ENCODE results near the gene KIAA0232.
"Not testable (repeated sequence)": the region's sequence is repeated elsewhere in the genome, so short reads cannot be mapped to it uniquely, and the experiment has no call there.

KIAA0232 gene

DNA sequence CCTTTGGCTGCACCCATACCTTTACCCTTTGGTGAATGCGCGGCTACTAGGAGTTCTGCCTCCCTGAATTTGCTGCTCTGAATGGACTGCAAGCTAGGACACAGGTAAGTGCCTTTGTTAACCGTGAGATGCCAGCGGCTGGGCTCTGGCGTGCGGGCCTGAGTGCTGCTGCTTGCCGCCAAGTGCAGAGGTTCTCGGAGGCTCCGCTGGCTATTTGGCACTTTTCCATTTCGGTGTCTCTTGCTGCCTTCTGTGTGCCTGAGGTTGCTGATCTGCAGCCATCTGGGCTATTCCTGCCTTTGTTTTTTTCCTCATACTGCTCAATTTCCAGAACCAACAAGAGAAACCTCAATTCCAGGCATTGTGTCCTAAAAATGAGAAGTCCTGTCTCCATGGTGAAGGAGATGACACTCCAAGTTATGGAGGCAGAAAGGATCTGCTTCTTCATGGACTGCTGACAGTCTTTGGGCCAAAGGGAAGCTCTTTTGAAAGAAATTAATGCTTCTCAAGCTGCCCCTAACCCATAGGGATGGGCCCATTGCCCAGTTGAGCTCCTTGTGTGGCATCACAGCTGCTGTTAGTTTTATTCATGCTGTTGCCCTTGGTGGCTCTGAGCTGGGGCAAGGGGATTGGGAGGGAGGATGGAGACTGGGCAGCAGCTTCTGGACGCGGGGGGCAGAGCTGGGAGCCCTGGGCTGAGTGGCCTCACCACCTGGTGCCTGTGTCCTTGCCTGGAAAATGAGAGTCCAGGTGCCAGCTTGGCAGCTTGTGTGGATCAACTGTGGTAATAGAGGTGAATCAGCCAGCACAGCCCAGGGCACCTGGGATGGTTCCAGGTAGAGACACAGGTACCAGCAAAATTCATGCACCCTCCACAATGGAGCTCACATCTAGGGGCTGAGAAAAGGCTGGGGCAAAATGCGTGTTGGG, 123.3 kb downstream of the KIAA0232 start:
- DNase-seq, result no peak

DNA sequence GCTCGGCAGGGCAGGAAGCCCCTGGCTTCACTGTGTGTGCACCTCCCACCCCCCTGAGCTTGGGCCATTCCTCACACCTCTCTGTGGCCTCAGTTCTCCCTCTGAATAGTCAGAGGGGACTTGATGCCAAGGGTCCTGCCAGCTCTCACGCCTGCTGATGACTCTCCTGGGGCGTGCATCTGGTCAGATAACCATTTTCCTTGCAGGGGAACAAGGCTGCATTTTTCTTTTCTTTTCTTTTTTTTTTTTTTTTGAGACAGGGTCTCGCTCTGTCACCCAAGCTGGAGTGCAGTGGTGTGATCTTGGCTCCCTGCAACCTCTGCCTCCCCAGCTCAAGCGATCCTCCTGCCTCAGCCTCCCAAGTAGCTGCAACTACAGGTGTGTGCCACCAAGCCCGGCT, 124.0 kb downstream of the KIAA0232 start:
- not testable (repeated sequence) for DNase-seq

DNA sequence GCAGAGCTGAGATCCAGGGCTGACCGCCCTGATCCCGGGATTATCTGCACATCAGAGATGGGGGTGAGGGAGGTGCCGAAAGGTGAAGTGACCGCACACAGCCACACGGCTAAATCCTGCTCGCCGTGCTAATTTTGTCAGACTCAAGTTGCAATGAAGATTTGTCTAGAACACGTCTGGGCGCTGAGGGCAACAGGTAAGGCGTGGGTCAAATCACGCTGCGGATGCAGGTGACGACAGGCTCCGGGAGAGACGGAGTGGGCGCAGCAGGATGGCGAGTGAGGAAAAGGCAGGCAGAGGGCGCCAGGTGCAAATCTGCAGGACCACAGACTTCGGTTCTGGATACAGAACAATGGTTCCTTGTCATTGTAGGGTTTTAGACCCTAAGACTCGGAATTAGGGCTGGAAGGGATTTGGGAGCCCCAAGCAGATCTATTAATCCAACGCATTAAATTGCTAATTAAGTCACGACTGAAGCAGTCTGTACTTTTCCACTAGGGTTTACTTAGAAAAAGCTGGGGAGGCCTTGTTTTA, 125.2 kb downstream of the KIAA0232 start:
- DNase-seq, result no peak

DNA sequence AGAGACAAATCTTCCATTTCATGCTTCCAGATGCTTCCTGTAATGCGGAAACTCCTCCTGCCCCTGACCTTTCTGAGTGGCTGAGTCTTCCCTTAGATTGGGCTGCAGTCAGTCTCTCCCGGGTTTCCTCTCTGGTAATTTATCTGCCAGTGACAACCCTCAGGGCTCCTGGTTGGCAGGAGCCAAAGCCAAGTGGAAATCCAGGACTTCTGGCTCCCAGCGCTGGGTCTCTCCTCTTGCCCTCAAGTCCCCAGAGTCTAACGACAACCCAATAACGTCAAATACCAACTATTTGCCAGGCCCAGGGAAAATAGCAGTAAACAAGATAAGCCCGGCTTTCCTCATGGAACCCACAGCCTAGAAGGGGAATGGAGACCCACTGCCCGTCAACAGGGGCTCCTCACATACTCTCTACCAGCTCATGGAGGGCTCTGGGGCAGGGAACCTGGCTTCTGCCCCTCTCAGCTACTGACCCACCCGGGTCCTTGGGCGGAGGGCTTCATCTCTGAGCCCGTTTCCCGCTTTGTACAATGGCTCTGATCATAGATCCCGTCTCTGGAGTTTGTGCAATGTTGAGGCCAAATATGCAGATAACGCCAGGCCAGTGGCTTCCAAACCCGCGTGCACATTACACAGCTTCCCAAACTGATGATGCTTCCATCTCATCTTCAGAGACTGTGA, 126.0 kb downstream of the KIAA0232 start:
- no peak for DNase-seq

DNA sequence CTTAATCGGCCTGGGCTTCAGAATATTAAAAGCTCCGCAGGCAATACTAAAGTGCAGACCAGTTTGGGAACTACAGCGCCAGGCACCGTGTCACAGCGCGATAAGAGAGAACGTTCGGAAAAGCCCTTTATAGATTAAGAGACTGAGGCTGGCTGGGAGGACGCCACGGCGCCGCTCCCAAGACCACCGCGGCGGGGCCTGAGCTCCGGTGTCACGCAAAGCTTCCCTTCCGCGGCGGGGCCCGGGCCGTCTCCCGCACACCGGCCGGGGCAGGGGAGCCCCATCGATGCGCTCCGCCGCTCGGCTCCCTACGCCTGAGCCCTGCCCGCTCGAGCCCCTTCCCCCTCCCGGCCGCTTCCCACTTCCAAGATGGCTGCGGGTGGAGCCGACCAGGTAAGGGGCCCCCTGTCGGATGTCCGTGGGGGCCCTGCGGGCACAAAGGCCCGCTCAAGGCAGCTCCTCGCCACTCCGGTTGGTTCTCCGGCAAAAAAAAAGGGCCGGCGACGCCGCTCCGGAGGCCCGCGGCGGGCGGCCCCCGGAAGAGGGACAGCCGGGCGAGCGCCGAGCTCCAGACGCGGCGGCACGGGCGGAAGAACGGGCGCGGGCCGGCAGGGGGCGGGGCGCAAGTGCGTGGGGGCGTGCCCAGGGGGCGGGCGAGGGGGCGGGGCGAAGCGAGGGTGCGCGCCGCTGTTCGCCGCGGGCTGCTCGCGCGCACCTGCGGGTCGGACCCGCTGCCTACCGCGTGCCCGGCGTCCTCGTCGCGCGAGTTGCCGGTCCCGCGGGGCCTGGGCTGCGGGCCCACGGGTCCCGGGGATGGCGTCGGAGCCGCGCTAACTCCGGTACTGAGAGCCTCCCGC, 126.8 kb downstream of the KIAA0232 start, which contains the start of gene TBC1D14:
TBC1D14 (plus strand) TSS at position 714 of the 857 bp plus-strand sequence. CDS start 13,564 bp downstream, outside the sequence.
- peak; percentile 84 for DNase-seq

DNA sequence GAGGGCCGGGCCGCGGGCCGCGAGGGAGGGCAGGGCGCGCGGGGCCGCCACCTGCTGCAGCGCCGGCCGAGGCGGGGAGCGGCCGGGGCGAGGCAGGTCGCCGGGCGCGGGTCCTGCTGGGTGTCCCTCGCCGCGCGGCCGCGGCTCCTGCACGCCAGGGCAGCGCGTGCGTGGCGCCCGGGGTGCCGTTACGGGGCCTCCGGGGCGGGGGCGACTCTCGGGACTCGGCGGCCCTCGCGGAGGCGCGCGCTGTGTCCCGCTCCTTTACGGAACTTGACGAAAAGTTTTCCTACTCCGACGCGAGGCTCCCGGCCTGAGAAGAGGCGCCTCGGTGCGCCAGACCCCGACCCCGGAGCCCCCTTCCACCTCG, 127.4 kb downstream of the KIAA0232 start:
- DNase-seq, result peak; percentile 50

DNA sequence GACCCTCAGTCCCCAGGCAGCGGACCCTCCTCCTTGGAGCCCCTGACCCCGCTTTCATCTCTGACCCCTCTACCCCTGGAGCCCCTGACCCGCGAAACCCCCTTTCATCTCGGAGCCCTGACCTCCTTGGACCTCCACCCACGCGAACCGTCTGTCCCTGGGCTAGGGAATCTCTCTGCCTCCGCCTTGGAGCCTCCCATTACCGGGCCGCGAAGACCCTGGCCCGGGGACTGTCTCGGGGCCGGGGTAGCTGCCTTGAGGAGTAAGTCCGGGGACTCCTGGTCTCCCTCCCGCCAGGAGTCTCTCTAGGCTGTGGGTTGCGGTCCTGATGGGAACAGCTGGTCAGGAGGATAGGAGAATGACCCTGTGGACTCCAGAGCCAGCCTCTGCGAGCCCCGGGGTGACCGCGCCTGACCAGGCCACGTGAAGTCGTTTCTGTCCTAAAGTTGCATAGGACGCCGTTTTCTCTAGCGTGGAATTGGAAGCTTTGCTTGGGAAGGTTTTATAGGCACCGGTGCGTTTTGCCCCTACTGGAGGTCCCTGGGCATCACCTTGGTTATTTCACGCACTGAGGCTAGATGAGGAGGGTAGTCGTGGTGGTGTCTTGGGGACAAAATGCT, 127.9 kb downstream of the KIAA0232 start:
- DNase-seq, result no peak

DNA sequence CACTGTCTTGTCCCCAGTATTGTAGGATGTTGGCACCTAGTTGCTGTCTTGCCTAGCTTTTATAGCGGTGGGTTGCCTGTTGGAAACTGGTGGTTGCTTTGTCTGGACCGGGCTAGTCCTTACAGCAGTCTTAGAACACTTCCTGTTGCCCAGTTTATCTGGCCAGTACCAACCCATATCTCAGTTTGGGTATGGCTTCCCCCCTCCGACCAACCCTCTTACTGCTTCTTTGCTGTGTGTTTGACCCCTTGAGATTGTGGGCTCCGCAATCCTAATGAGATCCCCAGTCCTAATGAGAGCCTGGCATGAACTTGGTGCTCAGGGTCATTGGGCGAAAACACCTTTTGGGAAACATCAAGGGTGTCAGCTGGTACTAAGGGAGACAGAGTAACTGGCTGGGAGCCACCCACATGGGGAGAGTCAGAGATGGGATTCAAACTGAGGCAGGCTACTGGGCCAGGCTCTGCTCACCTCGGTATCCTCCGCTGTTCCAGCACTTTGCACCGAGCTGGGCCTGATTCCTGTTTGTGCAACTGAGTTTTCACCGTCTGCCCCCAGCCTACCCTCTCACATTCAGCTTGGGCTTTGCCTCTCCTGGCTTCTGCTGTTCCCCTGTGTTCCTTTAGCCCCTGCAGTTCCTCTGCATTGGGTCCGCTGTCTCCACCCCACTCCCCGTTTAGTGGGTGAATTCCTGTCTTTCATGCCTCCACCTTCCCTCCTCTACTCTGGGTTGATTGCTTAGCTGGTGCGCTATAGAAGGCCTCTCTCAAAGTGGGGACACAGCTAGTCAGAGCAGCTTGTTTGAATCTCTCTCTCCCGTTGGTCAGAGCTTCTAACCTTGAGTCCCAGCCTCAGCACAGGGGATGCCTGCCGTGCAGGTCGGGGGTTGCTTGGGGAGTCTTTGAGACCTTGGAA, 128.7 kb downstream of the KIAA0232 start:
- DNase-seq, result no peak

DNA sequence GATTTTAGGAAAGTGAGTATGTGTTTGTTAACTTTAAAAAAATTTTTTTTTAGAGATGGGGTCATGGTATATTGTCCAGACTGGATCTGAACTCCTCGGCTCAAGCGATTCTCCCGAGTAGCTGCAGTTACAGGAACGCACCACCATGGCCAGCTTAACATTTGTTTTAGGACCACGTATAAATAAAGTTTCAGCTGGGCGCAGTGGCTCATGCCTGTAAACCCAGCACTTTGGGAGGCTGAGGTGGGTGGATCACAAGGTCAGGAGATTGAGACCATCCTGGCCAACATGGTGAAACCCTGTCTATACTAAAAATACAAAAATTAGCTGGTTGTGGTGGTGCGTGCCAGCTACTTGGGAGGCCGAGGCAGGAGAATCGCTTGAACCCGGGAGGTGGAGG, 129.4 kb downstream of the KIAA0232 start:
- DNase-seq, result not testable (repeated sequence)

DNA sequence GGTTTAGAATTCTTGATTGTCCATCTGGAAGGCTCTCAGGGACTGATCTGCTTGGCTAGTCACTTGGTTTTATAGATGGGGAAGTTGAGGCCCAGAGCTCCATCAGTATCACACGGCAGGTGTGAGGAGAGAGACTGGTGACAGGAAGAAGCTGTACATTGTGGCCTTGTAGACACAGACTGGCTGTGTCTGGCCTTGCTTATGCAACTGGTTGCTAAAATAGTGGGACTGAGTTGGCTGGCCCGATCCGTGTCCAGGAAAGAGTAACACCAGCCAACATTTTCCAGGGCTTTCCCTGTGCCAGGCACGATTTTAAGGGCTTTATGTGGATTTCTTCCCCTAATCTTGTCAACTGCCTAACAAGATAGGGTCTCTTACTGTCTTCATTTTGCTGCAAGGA, 129.9 kb downstream of the KIAA0232 start:
- no peak for DNase-seq

DNA sequence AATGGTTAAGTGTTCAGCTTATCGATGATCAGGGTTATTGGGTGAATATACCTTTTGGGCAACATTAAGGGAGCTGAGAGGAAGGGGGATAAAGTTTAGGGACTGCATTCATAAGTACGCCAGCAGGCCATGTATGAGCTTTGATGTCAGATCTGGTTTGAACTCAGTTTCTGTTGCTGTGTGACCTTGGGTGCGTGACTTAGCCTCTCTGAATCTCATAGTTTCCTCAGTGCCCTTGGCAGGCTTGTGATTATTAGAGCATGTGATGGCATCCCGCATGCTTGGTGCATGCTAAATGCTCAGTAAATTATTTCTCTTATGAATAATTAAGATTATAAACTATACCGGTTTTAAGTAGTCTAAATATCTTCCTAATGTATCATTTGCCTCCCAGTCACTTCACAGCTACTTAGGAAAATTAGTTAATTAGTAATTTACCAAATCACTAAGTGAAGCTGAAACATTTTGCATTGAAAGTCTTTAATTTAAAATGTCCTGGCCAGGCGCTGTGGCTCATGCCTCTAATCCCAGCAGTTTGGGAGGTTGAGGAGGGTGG, 130.9 kb downstream of the KIAA0232 start:
- DNase-seq, result no peak

DNA sequence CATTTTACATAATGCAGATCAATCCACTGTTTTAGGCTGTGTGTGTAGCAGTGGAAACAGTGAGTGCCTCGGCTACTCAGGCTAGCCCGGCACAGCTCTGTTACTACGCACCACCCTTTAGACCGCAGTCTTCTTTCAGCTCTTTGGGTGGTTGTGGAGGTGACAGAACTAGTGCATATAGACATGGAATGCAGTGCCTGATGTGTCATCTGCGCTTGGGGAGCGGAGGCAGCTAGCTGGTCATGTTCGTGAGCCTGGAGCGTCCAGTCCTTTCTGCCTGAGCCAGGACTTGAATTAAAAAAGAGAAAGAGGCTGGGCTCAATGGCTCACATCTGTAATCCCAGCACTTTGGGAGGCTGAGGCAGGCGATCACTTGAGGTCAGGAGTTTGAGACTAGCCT, 131.9 kb downstream of the KIAA0232 start:
- no peak for DNase-seq

DNA sequence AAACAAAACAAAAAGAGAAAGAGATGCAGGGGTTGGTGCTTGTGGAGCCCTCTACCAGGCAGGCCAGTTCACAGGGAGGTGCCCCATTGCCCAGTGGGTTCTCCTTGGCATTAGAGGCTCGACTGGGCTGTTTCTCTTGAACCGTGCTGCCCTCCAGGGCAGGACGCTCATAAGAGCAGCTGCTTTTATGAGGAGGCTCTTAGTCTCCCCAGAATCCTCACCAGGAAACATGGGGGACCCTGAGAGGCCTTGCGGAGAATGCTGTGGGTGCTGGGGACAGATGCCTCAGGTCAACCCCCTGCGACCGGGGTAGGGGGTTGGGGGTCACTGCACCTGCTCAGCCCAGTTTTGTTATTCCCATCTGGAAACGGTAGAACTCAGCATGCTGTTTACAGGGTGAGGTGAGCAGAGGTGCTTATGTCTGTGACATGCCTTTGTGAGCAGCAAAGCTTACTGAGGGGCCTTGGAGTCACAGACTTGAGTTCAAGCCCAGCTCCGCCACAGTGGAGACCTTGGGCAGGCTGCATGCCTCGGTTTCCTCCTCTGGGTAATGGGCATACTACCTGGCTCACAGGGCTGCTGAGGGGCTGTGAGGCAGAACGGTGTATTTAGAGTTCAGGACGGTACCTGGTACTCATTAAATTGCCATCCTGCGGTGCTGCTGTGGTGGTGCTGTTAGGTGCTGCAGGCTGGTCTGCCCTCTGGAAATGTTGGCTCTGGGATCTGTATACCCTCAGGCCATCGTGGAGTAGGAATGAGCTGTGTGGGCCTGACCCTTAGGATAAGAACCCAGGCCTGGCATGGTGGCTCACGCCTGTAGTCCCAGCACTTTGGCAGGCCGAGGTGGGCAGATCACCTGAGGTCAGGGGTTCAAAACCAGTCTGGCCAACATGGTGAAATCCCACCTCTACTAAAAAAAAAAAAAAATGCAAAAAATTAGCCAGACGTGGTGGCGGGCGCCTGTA, 132.8 kb downstream of the KIAA0232 start:
- no peak for DNase-seq

DNA sequence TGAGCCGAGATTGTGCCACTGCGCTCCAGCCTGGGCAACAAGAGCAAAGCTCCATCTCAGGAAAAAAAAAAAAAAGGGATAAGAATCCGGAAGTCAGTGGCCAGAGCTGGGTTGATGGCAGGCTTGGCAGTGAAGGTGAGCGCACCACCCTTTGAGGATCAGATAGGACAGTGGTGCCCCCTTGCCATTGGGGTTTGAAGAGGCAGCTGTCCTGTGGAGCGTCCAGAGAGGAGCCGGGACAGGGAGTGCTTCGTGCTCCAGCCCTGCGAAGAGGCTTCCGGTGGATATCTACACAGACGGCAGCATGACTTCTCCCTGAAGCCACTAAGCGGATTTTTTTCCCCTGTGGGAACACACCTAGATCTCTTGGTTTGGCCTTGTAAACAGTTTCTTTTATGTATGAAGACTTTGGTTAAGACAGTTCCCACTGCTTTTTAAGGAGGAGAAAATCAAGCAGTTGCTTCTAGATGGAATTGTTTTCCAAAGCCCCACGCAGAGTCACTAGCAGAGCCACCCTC, 133.6 kb downstream of the KIAA0232 start:
- DNase-seq, result no peak

DNA sequence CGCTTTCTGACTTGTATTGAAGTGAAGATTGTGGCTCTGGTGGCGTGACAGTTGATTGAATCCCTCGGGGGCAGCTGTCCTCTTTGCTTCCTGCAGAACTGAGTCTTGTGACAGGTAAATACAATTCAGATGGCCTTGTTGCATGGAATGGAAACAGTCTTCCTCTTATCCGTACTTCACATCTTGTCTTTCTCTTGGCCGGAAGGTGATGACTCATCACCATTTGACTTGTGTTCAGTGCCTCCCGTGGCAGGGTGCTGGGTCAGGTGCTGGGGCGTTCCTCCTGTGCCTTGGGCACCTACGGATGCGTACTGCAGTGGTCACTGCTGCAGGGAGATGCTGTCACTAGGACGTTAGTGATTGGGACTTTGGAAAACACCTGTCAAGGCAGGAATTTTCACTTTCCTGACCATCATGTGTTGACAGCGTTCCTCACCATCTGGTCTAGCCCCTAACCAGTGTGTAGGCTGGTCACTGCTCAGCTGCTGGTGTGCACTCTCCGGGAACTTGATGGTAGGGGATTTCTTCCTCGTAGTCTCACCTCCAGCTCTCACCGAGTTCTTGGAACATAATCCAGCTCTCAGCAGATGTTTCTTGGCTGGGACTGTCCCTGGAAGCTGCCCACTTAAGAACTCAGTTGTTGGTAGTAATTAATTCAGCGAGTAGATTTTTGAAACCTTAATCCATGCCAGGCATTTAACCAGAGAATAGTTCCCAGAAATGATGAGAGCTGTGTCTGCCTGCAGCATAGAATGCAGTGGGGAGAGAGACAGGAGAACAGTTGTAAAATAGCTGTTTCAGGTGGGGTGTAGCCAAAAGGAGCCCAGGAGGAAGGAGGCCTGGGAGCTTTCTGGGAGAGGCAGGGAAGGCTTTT, 134.3 kb downstream of the KIAA0232 start:
- peak; percentile 48 for DNase-seq

DNA sequence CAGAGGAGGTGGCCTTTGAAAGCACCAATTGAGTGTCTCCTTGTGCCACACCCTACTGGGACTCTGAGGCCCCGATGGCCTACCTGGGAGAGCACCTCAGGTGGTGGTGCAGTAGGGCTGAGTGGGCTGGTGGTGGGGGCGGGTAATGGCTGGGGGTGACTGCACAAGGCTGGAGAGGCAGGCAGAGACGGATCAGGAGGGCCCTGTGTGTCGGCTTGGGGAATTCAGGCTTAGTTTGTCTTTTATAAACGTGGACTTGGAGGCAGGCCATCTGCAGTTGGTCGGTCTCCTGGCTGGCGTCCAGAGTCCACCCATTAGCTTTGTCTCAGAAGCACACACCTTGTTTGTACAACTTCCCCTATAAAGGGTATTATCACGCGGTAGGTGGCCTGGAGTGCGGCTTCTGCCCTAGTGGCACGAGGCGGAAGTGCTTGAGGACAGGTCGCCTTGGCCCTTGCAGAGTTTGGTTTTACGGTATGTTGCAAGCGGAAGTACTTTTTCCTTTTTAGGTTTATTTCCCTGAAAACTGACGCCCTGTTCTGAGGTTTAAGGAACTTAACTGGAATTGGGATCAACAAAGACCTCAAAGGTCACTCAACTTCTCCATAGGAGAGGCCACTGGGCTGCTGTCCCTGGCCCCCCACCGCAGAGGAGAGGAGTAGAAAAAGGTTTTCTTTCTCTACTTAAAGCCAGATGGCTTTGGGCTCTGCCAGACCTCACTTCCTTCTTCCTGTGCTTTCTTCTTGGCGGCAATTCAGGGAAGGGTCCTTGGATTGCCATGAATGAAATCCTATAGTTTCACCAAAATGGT, 135.1 kb downstream of the KIAA0232 start:
- DNase-seq, result no peak

DNA sequence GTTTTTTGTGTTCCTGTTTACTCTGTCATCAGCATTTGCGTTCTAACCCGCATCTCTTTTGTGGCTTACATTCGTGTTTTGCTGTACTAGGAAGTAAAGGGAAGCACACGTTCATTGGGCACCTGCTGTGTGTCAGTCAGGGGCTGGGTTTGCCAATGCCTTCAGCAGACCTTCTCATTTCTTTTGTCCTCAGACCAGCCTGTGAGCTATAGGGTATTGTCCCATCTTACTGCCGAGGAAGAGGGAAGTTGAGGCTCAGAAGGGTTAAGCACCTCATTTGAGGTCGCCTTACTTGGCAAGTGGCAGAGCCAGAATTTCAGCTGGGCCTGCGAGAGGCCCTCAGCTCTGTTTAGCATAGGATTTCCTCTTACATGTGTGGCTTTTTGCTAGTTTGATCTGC, 135.8 kb downstream of the KIAA0232 start:
- DNase-seq, result no peak

DNA sequence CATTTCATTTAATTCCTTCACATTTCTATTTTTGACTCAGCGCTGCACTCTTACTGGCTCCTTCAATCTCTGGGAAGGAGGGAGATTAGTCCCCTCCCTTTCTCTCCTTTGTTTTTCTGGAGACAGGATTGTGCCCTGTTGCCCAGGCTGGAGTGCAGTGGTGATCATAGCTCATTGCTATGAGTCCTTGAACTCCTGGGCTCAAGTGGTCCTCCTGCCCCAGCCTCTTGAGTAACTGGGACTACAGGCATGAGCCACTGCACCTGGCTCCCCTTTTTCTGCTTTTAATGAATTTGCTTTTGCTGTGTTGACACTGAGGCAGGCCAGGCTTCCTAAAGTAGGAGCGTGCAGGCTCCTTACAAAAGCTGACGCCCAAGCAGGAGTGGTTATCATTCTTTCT, 137.6 kb downstream of the KIAA0232 start:
- no peak for DNase-seq
